HG03439 (cell line): ENCODE data around the gene POFUT2.
"Not testable (repeated sequence)": the region's sequence is repeated elsewhere in the genome, so short reads cannot be mapped to it uniquely, and the experiment has no call there.

Experiments used
- ATAC-seq: cut with Tn5 transposase; IDR thresholded peaks from one replicate; pipeline ENCODE4 v1.9.1; 2021; ENCODE audit warnings: mild to moderate bottlenecking, moderate library complexity; ENCODE audit not compliant: unreplicated experiment

Gene POFUT2

GRCh38 chr21:45326169-45326851 is 38.6 kb upstream of the POFUT2 start:
- ATAC-seq, result no peak

- ATAC-seq, result no peak
These were observed 37.8 kb upstream of the POFUT2 start for GRCh38 chr21:45325206-45326168.

GRCh38 chr21:45324489-45325205 is 37.0 kb upstream of the POFUT2 start:
- no peak for ATAC-seq

GRCh38 chr21:45323487-45324311 is 36.0 kb upstream of the POFUT2 start:
- ATAC-seq, result no peak

- ATAC-seq, result no peak
These were observed 35.3 kb upstream of the POFUT2 start for GRCh38 chr21:45322960-45323461.

GRCh38 chr21:45322231-45322959 is 34.7 kb upstream of the POFUT2 start:
- no peak for ATAC-seq

GRCh38 chr21:45320261-45321025 is 32.7 kb upstream of the POFUT2 start:
- no peak for ATAC-seq

GRCh38 chr21:45319461-45320211 is 31.9 kb upstream of the POFUT2 start:
- ATAC-seq, result no peak

- ATAC-seq, result no peak
These were observed 31.1 kb upstream of the POFUT2 start for GRCh38 chr21:45318556-45319404.

GRCh38 chr21:45318146-45318555 is 30.5 kb upstream of the POFUT2 start:
- no peak for ATAC-seq

GRCh38 chr21:45317398-45318145 is 29.9 kb upstream of the POFUT2 start:
- ATAC-seq, result no peak

- ATAC-seq, result no peak
These were observed 29.2 kb upstream of the POFUT2 start for GRCh38 chr21:45316871-45317397.

GRCh38 chr21:45315676-45316470 is 28.2 kb upstream of the POFUT2 start:
- not testable (repeated sequence) for ATAC-seq

GRCh38 chr21:45313682-45314081 is 26.0 kb upstream of the POFUT2 start:
- ATAC-seq, result no peak

- no peak for ATAC-seq
These were observed 25.3 kb upstream of the POFUT2 start for GRCh38 chr21:45313015-45313414.
